Uterus (tissue), 4 donors: Measurements from ENCODE around the gene WDR59. TPM values are rescaled to one million over a fixed set of nuclear protein-coding genes. Genes with fewer than 3 reads are reported as not detected.
"Not testable (repeated sequence)": the region's sequence is repeated elsewhere in the genome, so short reads cannot be mapped to it uniquely, and the experiment has no call there.

Source experiments
- DNase-seq, 2 donors: peaks; one replicate each; pipeline ENCODE4 v3.0.0-alpha.2; 2019 to 2020
- H3K27ac ChIP-seq, 2 donors: fragments of 200-600 bp; sonication (generic); 1 replicate in 1 of 2; 2 replicates in 1 of 2; pipeline ENCODE4 v1.5.1; 2016 to 2018
- H3K27me3 ChIP-seq, 2 donors: fragments of 200-600 bp; sonication (generic); one replicate each; pipeline ENCODE4 v1.5.1; 2018 to 2019; ENCODE audit warnings: control low read depth in 1 of 2
- H3K36me3 ChIP-seq, 2 donors: fragments of 200-600 bp; sonication (generic); one replicate each; pipeline ENCODE4 v1.5.1; 2019; ENCODE audit warnings: control low read depth in 1 of 2
- H3K4me1 ChIP-seq, 2 donors: fragments of 200-600 bp; sonication (generic); one replicate each; pipeline ENCODE4 v1.5.1; 2018 to 2019; ENCODE audit warnings: control low read depth in 1 of 2
- H3K4me3 ChIP-seq, 2 donors: fragments of 200-600 bp; sonication (generic); 1 replicate in 1 of 2; 2 replicates in 1 of 2; pipeline ENCODE4 v1.5.1; 2018 to 2019; ENCODE audit warnings: mild to moderate bottlenecking in 1 of 2
- H3K9me3 ChIP-seq, 2 donors: fragments of 200-600 bp; sonication (generic); one replicate each; pipeline ENCODE4 v1.5.1; 2019; ENCODE audit warnings: control low read depth in 1 of 2
- CTCF ChIP-seq, 4 experiments: fragments of 200-600 bp in 2 of 4; fragments of 450-650 bp in 2 of 4; sonication (generic) in 2 of 4; IDR thresholded peaks; one replicate each; pipeline ENCODE4 v1.5.1; 2016 to 2019; ENCODE audit warnings: antibody characterized with exemption in 4 of 4, mild to moderate bottlenecking in 2 of 4, moderate library complexity in 1 of 4
- POLR2A ChIP-seq, 2 donors: fragments of 450-650 bp; IDR thresholded peaks; one replicate each; pipeline ENCODE4 v1.6.1; 2016; ENCODE audit warnings: antibody characterized with exemption in 2 of 2, mild to moderate bottlenecking in 1 of 2, moderate library complexity in 1 of 2
- intact Hi-C: fragments of 100-400 bp; cut with DNase I; formaldehyde crosslinking; loops from one replicate; pipeline ENCODE4 v1.15.1; 2023; ENCODE audit warnings: low total_unique reads
- total RNA-seq, 4 donors: library from RNA; depleted of rRNA in 3 of 4; stranded (reverse); fragments of >200 nt in 3 of 4; gene quantifications; one replicate each; pipeline versions ENCODE4 v1.1.0 to v1.2.4, GENCODE V29; 2014 to 2023
- donor health status: DM: yes; HTN: yes; CAD: no.

WDR59 gene
- total RNA-seq, 4 donors from 2014 or later: 37.1 to 103 (median 65.0) TPM

GRCh38 chr16:75027520-75028300 is 42.8 kb upstream of the WDR59 start:
- no peak for DNase-seq
- Histone ChIP-seq H3K36me3 (no peaks in the 10 kb centered on the region), H3K4me3 (no peak overlapping the region), H3K9me3 (no peaks in the 10 kb centered on the region), H3K4me1 (peaks cover 0 to 4% of the 10 kb centered on the region in 2 donors), H3K27me3 (no peaks in the 10 kb centered on the region), H3K27ac (peak overlapping the region; percentile 88 to 93)
- intact Hi-C loops: no loop called here
- TF ChIP-seq CTCF (IDR thresholded peaks at IDR 0.05) (no peak), POLR2A (IDR thresholded peaks at IDR 0.05) (no peak)

GRCh38 chr16:75026892-75027391 is 42.0 kb upstream of the WDR59 start:
- Histone ChIP-seq H3K9me3 (no peaks in the 10 kb centered on the region), H3K4me3 (no peak overlapping the region), H3K27me3 (no peaks in the 10 kb centered on the region), H3K4me1 (peaks cover 0 to 4% of the 10 kb centered on the region in 2 donors), H3K36me3 (no peaks in the 10 kb centered on the region), H3K27ac (peak overlapping the region; percentile 88 to 93)
- DNase-seq: no peak
- TF ChIP-seq POLR2A (IDR thresholded peaks at IDR 0.05): no peak
- TF ChIP-seq CTCF (IDR thresholded peaks at IDR 0.05): no peak
- intact Hi-C loops: no loop called here

- H3K4me1 ChIP-seq, H3K36me3 ChIP-seq, H3K4me3 ChIP-seq, H3K9me3 ChIP-seq, intact Hi-C loops, H3K27me3 ChIP-seq: not testable (repeated sequence)
- peak overlapping the region; percentile 88 to 93 for H3K27ac ChIP-seq
- peak in 1 of 2 donors; percentile 20 for TF ChIP-seq POLR2A (IDR thresholded peaks at IDR 0.05)
- DNase-seq: peak; percentile 44 to 79
Observed at GRCh38 chr16:75026239-75026891, 41.4 kb upstream of the WDR59 start.

- Histone ChIP-seq H3K4me3 (no peak overlapping the region), H3K9me3 (peaks cover 0 to 3% of the 10 kb centered on the region in 2 donors), H3K36me3 (no peaks in the 10 kb centered on the region), H3K27ac (peak overlapping the region; percentile 88 to 93), H3K4me1 (peaks cover 0 to 4% of the 10 kb centered on the region in 2 donors), H3K27me3 (no peaks in the 10 kb centered on the region)
- intact Hi-C loops: no loop called here
- DNase-seq: peak; percentile 32 to 47
- TF ChIP-seq CTCF (IDR thresholded peaks at IDR 0.05) (no peak), POLR2A (IDR thresholded peaks at IDR 0.05) (no peak)
Observed at GRCh38 chr16:75025761-75026160, 40.8 kb upstream of the WDR59 start.

GRCh38 chr16:75024594-75024993 is 39.7 kb upstream of the WDR59 start:
- intact Hi-C loops: no loop called here
- Histone ChIP-seq H3K4me1 (peaks cover 0 to 4% of the 10 kb centered on the region in 2 donors), H3K4me3 (no peak overlapping the region), H3K27me3 (no peaks in the 10 kb centered on the region), H3K9me3 (peaks cover 0 to 3% of the 10 kb centered on the region in 2 donors), H3K27ac (peak overlapping the region; percentile 22 to 93), H3K36me3 (no peaks in the 10 kb centered on the region)
- DNase-seq: no peak
- TF ChIP-seq POLR2A (IDR thresholded peaks at IDR 0.05) (no peak), CTCF (IDR thresholded peaks at IDR 0.05) (no peak)
